Measurements from ENCODE around the gene HSPA12A. TPM values are rescaled to one million over a fixed set of nuclear protein-coding genes. Genes with fewer than 3 reads are reported as not detected.
A peak's percentile ranks its signal among the peaks of the same experiment; 100 is the strongest.

Gene HSPA12A
- total RNA-seq, 4 donors from 2014 or later: 9.6 to 26.6 (median 18.2) TPM

- Histone ChIP-seq H3K4me3 (no peak overlapping the region), H3K4me1 (peaks cover 1% of the 10 kb centered on the region), H3K27me3 (peaks cover 8% of the 10 kb centered on the region), H3K9me3 (no peaks in the 10 kb centered on the region), H3K27ac (no peak overlapping the region), H3K36me3 (no peaks in the 10 kb centered on the region)
- WGBS: 88% methylated on average over 17 of the region's 17 CpGs
- DNase-seq (ENCODE audit: low spot score in 2 of 2): no peak
- no peak for TF ChIP-seq POLR2A (IDR thresholded peaks at IDR 0.05)
- TF ChIP-seq EP300 (IDR thresholded peaks at IDR 0.05): no peak
- TF ChIP-seq CTCF (IDR thresholded peaks at IDR 0.05): no peak
- TF ChIP-seq POLR2AphosphoS5 (IDR thresholded peaks at IDR 0.05): no peak
These were observed 109.7 kb downstream of the HSPA12A start for GRCh38 chr10:116632596-116633215.

GRCh38 chr10:116631871-116632295 lies 110.5 kb downstream of the HSPA12A start:
- Histone ChIP-seq H3K36me3 (no peaks in the 10 kb centered on the region), H3K4me1 (peaks cover 6% of the 10 kb centered on the region), H3K4me3 (no peak overlapping the region), H3K27ac (no peak overlapping the region), H3K9me3 (no peaks in the 10 kb centered on the region), H3K27me3 (peaks cover 16% of the 10 kb centered on the region)
- no peak for DNase-seq (ENCODE audit: low spot score in 2 of 2)
- TF ChIP-seq POLR2A (IDR thresholded peaks at IDR 0.05) (no peak), EP300 (IDR thresholded peaks at IDR 0.05) (no peak), POLR2AphosphoS5 (IDR thresholded peaks at IDR 0.05) (no peak)
- 84% methylated on average over 6 of the region's 6 CpGs for WGBS

DNA sequence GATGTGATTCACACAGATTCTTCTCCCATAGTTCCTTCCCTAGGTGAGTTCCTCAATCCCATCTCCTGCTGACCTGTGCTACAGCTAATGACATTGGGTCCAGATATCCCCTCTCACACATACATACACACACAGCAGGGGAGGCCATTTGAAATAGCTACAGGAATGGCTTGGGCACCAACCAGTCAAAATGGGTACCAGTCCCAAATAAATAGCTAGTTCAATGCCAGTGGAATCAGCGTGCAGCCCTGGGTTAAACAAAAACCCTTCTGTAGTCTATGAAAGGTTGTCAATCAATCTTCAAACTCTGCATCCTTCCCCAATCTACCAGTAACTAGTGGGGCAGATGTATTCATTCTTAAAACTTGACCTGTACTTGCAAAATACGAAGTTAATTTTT lies 112.3 kb downstream of the HSPA12A start:
- H3K4me3 ChIP-seq: no peak overlapping the region
- DNase-seq (ENCODE audit: low spot score in 2 of 2): no peak
- no peak for TF ChIP-seq POLR2AphosphoS5 (IDR thresholded peaks at IDR 0.05)
- TF ChIP-seq POLR2A (IDR thresholded peaks at IDR 0.05): no peak
- TF ChIP-seq EP300 (IDR thresholded peaks at IDR 0.05): no peak
- no peak for TF ChIP-seq CTCF (IDR thresholded peaks at IDR 0.05)
- H3K9me3 ChIP-seq: no peaks in the 10 kb centered on the region
- H3K4me1 ChIP-seq: peaks cover 6% of the 10 kb centered on the region
- WGBS: 90% methylated on average over 2 of the region's 2 CpGs
- H3K27ac ChIP-seq: no peak overlapping the region
- peaks cover 29% of the 10 kb centered on the region for H3K27me3 ChIP-seq
- no peaks in the 10 kb centered on the region for H3K36me3 ChIP-seq

- Histone ChIP-seq H3K4me3 (no peak overlapping the region), H3K36me3 (no peaks in the 10 kb centered on the region), H3K4me1 (peaks cover 6% of the 10 kb centered on the region), H3K27ac (no peak overlapping the region), H3K27me3 (peaks cover 33% of the 10 kb centered on the region), H3K9me3 (no peaks in the 10 kb centered on the region)
- DNase-seq (ENCODE audit: low spot score in 2 of 2): no peak
- no peak for TF ChIP-seq EP300 (IDR thresholded peaks at IDR 0.05)
- TF ChIP-seq POLR2AphosphoS5 (IDR thresholded peaks at IDR 0.05): no peak
- TF ChIP-seq CTCF (IDR thresholded peaks at IDR 0.05): no peak
- TF ChIP-seq POLR2A (IDR thresholded peaks at IDR 0.05): no peak
- 77% methylated on average over 4 of the region's 4 CpGs for WGBS
These were observed 113.0 kb downstream of the HSPA12A start for GRCh38 chr10:116629340-116629739.

- no peak for DNase-seq (ENCODE audit: low spot score in 2 of 2)
- Histone ChIP-seq H3K36me3 (no peaks in the 10 kb centered on the region), H3K27ac (no peak overlapping the region), H3K4me1 (peaks cover 6% of the 10 kb centered on the region), H3K9me3 (no peaks in the 10 kb centered on the region), H3K27me3 (peaks cover 35% of the 10 kb centered on the region), H3K4me3 (peak overlapping the region; percentile 16)
- whole genome bisulfite sequencing: 2% methylated on average over 19 of the region's 49 CpGs
- TF ChIP-seq CTCF (IDR thresholded peaks at IDR 0.05): no peak
- no peak for TF ChIP-seq POLR2AphosphoS5 (IDR thresholded peaks at IDR 0.05)
- TF ChIP-seq POLR2A (IDR thresholded peaks at IDR 0.05): no peak
- TF ChIP-seq EP300 (IDR thresholded peaks at IDR 0.05): no peak
These were observed 114.9 kb downstream of the HSPA12A start for GRCh38 chr10:116627386-116627933.
